GM12864 (cell line): Measurements from ENCODE around the gene OPA1.

ENCODE experiments used
- DNase-seq: peaks from one replicate; pipeline ENCODE4 v3.0.0-alpha.2; 2011; ENCODE audit warnings: low read depth
- H3K4me3 ChIP-seq: 2 replicates; pipeline ENCODE4 v1.5.1; 2011; ENCODE audit warnings: mild to moderate bottlenecking, low read depth, low read length, control low read depth
- CTCF ChIP-seq: IDR thresholded peaks from 2 replicates; pipeline ENCODE4 v1.5.1; 2011; ENCODE audit warnings: low read depth, mild to moderate bottlenecking, moderate library complexity, low read length, control low read depth, inconsistent platforms; ENCODE audit errors: missing control alignments

OPA1 gene

GRCh38 chr3:193592841-193593667 lies at the start of gene OPA1:
TSS of gene OPA1 (plus strand) at chr3:193593208. CDS start at chr3:193593378, 170 bp downstream.
- H3K4me3 ChIP-seq = peak within 1 kb of the TSS; percentile 97
- TF ChIP-seq CTCF = no peak
- peak; percentile 93 for DNase-seq

- no peak for TF ChIP-seq CTCF
- no peak overlapping the region for H3K4me3 ChIP-seq
- no peak for DNase-seq
Measured at GRCh38 chr3:193544289-193544688, 48.7 kb upstream of the OPA1 start.

- no peak overlapping the region for H3K4me3 ChIP-seq
- no peak for TF ChIP-seq CTCF
- DNase-seq = no peak
Measured at GRCh38 chr3:193545304-193545703, 47.7 kb upstream of the OPA1 start.

GRCh38 chr3:193546129-193546528 lies 46.9 kb upstream of the OPA1 start:
- TF ChIP-seq CTCF = no peak
- no peak for DNase-seq

GRCh38 chr3:193548406-193548805 lies 44.6 kb upstream of the OPA1 start:
- H3K4me3 ChIP-seq = no peak overlapping the region
- TF ChIP-seq CTCF = no peak
- no peak for DNase-seq

More at GRCh38 chr3:193546129-193546528, 46.9 kb upstream of the OPA1 start:
- no peak overlapping the region for H3K4me3 ChIP-seq

- DNase-seq = no peak
Measured at GRCh38 chr3:193552923-193553322, 40.1 kb upstream of the OPA1 start.

More at GRCh38 chr3:193552923-193553322, 40.1 kb upstream of the OPA1 start:
- no peak overlapping the region for H3K4me3 ChIP-seq
- TF ChIP-seq CTCF = no peak
